Fibroblast of the aortic adventitia (primary cell): ENCODE measurements around the gene CEP72. TPM values are rescaled to one million over a fixed set of nuclear protein-coding genes. Genes with fewer than 3 reads are reported as not detected.

ENCODE experiments used
- DNase-seq: peaks from one replicate; pipeline ENCODE4 v3.0.0-alpha.2; 2010; ENCODE audit warnings: low read depth
- H3K4me3 ChIP-seq: 2 replicates; pipeline ENCODE4 v1.5.1; 2011; ENCODE audit warnings: low read depth, mild to moderate bottlenecking, control low read depth, low read length, moderate library complexity
- total RNA-seq: library from RNA; depleted of rRNA; stranded (reverse); fragments of >200 nt; gene quantifications from 2 replicates; pipeline ENCODE4 v1.2.3, GENCODE V29; 2012; ENCODE audit warnings: low replicate concordance
- TF ChIP-seq, protein P1 (sequence below): IDR thresholded peaks from 2 replicates; pipeline ENCODE4 v1.5.1; 2011; ENCODE audit warnings: mild to moderate bottlenecking, low read length, control low read depth, inconsistent platforms; ENCODE audit not compliant: insufficient read depth

Gene CEP72
- total RNA-seq, 1 donor, result 3.5 TPM

DNA sequence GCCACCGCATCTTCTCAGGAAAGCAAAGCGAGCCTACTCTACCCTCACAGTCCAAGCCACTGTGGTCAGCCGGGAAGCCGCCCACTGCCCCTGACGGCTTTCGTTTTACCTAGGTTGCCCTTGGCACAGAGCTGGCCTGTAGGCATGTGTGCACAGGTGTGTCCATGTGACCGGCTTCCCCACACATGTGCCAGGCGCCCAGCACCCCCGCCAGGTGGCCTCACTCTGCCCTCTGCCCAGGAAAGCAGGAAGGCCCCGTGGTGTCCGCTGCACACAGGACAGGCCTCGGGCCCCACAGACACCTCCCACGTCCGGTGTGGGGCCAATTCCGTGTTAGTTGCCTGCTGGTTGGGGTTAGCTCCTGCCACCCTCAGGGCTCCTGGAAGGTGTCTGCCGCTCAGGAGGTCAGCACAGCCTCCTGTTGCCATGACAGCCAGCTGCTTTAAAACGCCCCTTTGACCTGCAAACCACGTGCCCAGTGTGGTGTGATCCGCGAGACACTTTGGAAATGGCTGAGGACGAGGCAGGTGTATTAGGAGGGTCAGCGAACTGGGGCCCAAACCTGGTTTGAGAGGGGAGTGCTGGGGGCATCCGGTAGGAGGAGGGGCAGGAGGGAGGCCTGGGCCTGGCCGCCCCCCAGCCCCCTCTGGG lies 52.3 kb downstream of the CEP72 start:
- TF ChIP-seq, protein P1, sequence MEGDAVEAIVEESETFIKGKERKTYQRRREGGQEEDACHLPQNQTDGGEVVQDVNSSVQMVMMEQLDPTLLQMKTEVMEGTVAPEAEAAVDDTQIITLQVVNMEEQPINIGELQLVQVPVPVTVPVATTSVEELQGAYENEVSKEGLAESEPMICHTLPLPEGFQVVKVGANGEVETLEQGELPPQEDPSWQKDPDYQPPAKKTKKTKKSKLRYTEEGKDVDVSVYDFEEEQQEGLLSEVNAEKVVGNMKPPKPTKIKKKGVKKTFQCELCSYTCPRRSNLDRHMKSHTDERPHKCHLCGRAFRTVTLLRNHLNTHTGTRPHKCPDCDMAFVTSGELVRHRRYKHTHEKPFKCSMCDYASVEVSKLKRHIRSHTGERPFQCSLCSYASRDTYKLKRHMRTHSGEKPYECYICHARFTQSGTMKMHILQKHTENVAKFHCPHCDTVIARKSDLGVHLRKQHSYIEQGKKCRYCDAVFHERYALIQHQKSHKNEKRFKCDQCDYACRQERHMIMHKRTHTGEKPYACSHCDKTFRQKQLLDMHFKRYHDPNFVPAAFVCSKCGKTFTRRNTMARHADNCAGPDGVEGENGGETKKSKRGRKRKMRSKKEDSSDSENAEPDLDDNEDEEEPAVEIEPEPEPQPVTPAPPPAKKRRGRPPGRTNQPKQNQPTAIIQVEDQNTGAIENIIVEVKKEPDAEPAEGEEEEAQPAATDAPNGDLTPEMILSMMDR, result no peak
- H3K4me3 ChIP-seq, result no peak overlapping the region
- DNase-seq, result no peak

DNA sequence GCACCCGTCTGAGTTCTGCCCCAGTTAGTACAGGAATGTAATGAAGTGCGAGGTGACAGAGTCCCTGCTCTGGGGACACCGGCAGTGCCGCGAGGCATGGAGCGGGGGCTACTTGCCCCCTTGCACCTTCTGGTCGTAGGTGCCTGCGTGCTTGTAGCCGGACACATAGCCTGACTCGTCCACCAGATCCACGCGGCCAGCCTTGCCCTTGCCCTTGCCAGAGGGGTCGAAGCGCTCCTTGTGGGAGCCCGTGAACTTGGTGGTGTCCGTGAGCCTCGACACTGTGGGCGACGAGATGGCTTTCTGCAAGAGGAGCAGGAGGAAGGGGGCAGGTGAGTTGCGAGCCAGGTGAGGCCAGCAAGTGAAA lies 52.8 kb downstream of the CEP72 start:
- TF ChIP-seq, protein P1, result no peak
- DNase-seq, result no peak
- no peak overlapping the region for H3K4me3 ChIP-seq

DNA sequence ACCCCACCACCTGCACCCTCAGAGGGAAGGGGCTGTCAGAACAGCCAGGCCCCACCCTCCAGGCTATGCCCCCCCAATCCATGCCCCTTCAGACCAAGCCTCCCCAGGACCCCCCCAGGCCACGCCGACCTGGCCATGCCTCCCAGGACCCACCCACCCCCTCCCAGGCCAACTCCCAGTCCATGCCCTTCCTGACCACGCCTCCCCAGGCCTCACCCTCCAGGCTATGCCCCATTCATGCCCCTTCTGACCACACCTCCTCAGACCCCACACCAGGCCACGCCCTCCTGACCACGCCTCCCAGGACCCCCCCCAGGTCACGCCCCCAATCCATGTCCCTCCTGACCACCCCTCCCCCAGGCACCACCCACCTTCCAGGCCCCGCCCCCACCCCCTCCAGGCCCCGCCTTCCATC lies 53.4 kb downstream of the CEP72 start:
- no peak for DNase-seq
- TF ChIP-seq, protein P1, result no peak
- H3K4me3 ChIP-seq, result no peak overlapping the region

DNA sequence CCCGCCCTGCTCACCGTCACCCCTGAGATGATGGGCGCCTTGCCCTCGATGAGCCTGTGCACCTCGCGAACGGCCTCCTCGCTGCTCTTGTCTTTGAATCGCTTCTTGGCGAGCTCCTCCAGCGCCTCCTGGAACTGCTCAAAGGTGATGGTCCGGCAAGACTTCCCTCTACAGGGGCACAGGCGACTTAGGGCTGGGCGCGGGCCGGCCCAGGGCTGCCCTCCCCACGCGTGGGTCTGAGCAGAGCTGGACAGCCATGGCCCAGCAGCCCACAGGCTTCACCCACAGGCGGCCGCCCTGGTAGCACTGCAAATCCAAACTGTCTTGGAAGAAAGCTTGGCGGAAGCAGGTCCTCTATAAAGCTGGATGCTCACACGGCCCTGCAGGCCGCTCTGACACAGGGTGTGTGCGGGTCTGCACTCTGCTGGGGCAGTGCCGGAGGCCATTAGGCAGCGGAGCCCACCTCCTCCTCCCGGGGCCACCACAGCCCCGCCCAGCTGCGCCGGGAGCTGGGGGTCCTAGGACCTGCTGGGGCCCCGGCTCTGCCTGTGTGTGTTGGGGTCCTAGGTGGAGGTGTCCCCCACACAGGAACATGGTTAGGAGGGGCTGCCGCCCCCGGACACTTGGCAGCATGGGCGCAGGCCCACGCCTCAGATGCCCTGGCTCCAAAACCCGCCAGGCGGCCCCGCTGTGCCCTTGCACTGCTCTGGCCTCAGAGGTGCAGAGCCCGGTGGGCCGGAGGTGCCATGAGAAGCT lies 54.0 kb downstream of the CEP72 start:
- no peak for DNase-seq
- no peak overlapping the region for H3K4me3 ChIP-seq
- TF ChIP-seq, protein P1, result no peak

DNA sequence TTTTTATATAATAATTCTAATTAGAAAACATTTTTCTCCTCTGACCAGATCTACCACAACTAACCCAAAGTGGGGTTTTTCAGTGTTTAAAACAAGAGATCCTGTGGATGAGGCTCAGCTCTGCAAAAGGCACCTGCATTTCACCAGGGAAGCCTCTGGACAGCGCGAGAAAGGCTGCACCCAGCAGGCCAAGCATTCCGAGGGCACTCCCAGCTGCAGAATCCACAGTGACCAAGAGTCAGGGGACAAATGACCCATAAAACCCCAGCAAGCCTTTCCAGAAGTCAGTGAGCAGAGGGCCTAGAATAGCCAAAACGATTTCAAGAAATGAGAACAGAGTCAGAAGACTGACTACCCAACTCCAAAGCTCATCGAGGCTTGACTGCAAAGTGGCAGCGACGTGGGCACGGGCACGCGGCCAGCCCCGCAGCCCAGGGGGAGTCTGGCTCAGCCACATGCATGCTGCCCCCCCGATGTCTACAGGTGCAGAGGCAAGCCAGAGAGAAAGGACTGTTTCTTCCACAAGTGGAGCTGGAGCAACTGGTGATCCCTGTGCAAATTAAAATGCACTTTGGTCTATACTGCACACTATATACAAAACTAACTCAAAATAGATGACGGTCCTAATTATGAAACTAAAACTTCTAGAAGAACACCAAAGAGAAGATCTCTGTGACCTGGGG lies 54.8 kb downstream of the CEP72 start:
- H3K4me3 ChIP-seq, result no peak overlapping the region
- TF ChIP-seq, protein P1, result no peak
- DNase-seq, result no peak

DNA sequence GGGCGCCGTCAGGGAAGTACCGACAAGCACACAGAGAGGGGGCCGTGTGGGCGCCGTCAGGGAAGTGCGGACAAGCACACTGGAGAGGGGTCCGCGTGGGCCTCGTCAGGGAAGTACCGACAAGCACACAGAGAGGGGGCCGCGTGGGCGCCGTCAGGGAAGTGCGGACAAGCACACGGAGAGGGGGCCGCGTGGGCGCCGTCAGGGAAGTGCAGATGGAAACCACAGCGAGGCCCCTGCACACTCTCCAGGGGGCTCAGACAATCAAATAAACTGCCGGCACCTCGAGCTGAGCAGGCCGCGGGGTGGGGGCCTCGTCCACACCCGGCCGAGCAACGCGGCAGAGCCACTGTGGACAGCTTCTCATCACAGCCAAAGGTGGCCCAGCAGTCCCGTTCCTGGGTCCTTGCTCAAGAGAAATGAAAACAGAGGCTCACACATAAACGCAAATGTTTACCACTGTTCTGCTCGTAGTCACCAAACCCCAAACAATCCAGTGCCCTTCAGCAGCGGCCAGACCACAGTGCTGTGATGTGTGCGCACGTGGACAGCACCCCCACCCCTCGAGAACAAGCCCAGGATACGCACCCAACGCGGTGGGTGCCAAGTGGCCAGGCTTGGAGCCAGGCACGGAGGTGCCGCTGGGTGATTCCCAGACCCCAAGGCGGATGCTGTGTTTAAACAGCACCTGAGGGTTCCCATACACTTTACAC lies 56.3 kb downstream of the CEP72 start:
- no peak for DNase-seq
- no peak overlapping the region for H3K4me3 ChIP-seq
- TF ChIP-seq, protein P1, result no peak
